IPS-15b (cell line): ENCODE results near the gene TM4SF5.
"Not testable (repeated sequence)": the region's sequence is repeated elsewhere in the genome, so short reads cannot be mapped to it uniquely, and the experiment has no call there.

Experiments used
- H3K27me3 ChIP-seq: one replicate; pipeline ENCODE4 v1.6.1; 2013; ENCODE audit warnings: low read length; ENCODE audit not compliant: control insufficient read depth, insufficient read depth
- H3K36me3 ChIP-seq: one replicate; pipeline ENCODE4 v1.6.1; 2013; ENCODE audit warnings: low read length; ENCODE audit not compliant: control insufficient read depth, insufficient read depth
- H3K4me1 ChIP-seq: one replicate; pipeline ENCODE4 v1.6.1; 2013; ENCODE audit warnings: mild to moderate bottlenecking, low read length; ENCODE audit not compliant: control insufficient read depth, insufficient read depth
- H3K4me3 ChIP-seq: one replicate; pipeline ENCODE4 v1.5.1; 2013; ENCODE audit warnings: low read depth, low read length
- H3K9ac ChIP-seq: one replicate; pipeline ENCODE4 v1.6.1; 2013; ENCODE audit warnings: low read depth, mild to moderate bottlenecking, low read length
- H3K9me3 ChIP-seq: one replicate; pipeline ENCODE4 v1.6.1; 2013; ENCODE audit warnings: mild to moderate bottlenecking, low read length; ENCODE audit not compliant: control insufficient read depth, insufficient read depth

The TM4SF5 gene

DNA sequence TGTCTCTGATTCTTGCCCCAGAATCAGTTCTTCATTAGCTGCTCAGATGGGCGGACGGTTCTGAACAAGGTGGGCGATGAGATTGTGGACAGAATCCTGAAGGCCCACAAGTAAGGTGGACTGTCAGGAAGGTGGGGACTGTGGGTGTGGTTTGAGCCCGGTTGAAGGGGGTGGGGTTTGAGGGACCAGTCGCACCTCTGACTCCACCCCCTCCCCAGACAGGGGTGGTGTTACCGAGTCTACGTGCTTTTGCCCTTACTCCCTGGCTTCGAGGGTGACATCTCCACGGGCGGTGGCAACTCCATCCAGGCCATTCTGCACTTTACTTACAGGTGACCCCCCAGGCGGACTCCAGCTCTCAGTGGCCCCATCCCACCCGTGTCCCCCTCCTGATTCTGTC lies 46.6 kb downstream of the TM4SF5 start:
- no peak overlapping the region for H3K9ac ChIP-seq
- no peaks in the 10 kb centered on the region for H3K4me1 ChIP-seq
- no peaks in the 10 kb centered on the region for H3K27me3 ChIP-seq
- peaks cover 49% of the 10 kb centered on the region for H3K36me3 ChIP-seq
- no peak overlapping the region for H3K4me3 ChIP-seq
- H3K9me3 ChIP-seq, result no peaks in the 10 kb centered on the region

DNA sequence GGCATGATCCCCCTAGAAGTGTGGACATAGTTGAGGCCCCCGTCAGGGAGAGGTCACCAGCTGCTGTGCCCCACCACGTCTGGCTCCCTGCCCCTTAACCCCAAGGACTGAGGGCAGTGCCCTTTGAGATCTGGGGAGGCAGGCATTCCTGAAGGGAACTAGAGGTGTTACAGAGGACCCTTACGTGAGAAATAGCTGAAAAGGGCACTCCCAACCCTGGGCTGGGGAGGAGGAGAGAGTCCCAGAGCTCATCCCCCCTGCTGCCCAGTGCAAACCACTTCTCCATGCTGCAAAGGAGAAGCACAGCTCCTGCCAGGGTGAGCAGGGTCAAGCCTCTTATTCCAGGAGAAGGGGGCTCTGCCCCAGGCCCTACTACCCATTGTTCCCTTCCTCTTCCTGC lies 51.1 kb downstream of the TM4SF5 start:
- Histone ChIP-seq H3K4me1 (no peaks in the 10 kb centered on the region), H3K36me3 (peaks cover 29% of the 10 kb centered on the region), H3K9ac (no peak overlapping the region), H3K9me3 (no peaks in the 10 kb centered on the region), H3K27me3 (no peaks in the 10 kb centered on the region), H3K4me3 (no peak overlapping the region)

DNA sequence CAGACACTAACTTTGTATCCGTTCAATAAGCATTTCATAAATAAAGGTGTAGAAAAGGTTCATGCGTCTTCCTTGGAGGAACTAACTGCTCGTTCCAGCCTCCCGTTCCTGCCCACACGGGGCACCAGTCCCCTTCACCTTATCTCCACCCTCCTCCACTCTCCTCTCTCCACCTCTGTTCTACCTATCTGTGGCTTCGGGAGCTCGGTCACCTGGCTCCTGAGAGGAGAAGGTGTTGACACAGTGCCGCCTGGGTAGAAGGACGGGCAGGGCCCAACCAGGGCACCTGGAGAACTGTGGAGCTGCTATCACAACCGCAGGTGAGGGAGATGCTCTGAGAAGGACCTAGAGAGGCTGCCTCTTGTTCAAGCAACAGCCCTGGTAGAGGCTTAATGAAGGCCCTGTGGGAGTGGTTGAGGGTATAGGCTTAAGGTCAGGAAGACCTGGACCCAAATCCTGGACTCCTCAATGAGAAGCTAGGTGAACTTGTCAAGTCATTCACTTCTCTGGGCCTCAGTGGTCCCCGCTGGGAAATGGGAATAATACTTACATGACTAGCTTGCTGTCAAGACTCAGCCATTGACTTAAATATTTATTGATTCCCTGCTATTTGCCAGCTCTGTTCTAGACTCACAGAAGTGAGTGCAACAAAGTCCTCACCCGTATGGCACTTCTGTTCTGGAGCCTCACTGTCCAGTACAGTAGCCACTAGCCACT lies 51.8 kb downstream of the TM4SF5 start:
- no peaks in the 10 kb centered on the region for H3K9me3 ChIP-seq
- no peak overlapping the region for H3K9ac ChIP-seq
- H3K4me1 ChIP-seq, result no peaks in the 10 kb centered on the region
- H3K36me3 ChIP-seq, result peaks cover 27% of the 10 kb centered on the region
- H3K4me3 ChIP-seq, result no peak overlapping the region
- no peaks in the 10 kb centered on the region for H3K27me3 ChIP-seq

DNA sequence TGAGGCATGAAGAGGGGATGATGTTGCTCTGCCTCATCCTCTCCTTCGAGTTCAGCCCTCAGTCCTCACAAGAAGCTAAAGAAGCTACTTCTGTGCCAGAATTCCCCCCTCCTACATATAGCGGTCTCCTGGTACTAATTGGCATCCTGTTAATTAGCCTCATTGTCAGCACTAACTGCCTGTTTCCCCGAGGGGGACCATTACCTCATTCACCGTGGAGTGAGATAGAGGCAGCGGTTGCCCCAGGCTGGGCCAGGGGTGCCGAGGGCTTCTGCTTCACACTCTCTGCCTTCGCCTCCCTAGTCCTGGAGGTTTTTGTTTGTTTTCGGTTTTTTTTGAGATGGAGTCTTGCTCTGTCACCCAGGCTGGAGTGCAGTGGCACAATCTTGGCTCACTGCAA lies 55.7 kb downstream of the TM4SF5 start:
- no peak overlapping the region for H3K9ac ChIP-seq
- H3K4me1 ChIP-seq, result no peaks in the 10 kb centered on the region
- peaks cover 14% of the 10 kb centered on the region for H3K36me3 ChIP-seq
- H3K4me3 ChIP-seq, result no peak overlapping the region
- no peaks in the 10 kb centered on the region for H3K27me3 ChIP-seq
- no peaks in the 10 kb centered on the region for H3K9me3 ChIP-seq

DNA sequence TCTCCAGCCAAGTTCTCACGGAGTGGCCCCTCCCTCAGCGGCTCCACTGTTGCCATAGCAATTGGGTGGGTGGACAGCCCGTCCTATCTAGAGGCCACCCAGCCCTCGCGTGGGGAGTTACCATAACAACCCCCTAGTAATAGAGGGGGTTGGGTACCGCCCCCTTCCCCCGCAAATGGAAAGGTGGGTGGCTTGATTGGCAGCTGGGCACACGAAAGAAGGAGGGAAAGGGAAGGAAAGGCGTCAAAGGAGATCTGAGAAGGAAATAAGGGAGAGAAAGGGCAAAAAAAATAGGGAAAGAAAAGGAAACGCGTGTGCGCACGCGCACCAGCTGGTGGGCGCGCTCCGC lies 61.1 kb downstream of the TM4SF5 start:
- not testable (repeated sequence) for H3K4me1 ChIP-seq, H3K9me3 ChIP-seq, H3K36me3 ChIP-seq, H3K27me3 ChIP-seq
- Histone ChIP-seq H3K4me3 (peak overlapping the region; percentile 90), H3K9ac (peak overlapping the region; percentile 47)
